Erythroblast (primary cell): Measurements from ENCODE around the gene SLC39A11.

Experiments used
- GATA1 ChIP-seq: IDR thresholded peaks from 2 replicates; pipeline ENCODE4 v1.6.1; 2011; ENCODE audit warnings: low read depth, mild to moderate bottlenecking, control low read depth, low read length, moderate library complexity
- POLR2A ChIP-seq: IDR thresholded peaks from 2 replicates; pipeline ENCODE4 v1.6.1; 2011; ENCODE audit warnings: mild to moderate bottlenecking, low read length

GRCh38 chr17:73058022-73058421 is 34.5 kb downstream of the SLC39A11 start:
- TF ChIP-seq POLR2A = no peak
- TF ChIP-seq GATA1 = no peak
